Measurements from ENCODE around the gene UBE2L3.

Gene UBE2L3

GRCh38 chr22:21660904-21661303, 93.4 kb downstream of the UBE2L3 start:
- H3K4me3 ChIP-seq (ENCODE audit: low read depth, low read length) = no peak overlapping the region
- DNase-seq (ENCODE audit: low read depth) = no peak
- no peak for TF ChIP-seq CTCF (IDR thresholded peaks at IDR 0.05; ENCODE audit: control insufficient read depth, extremely low read depth, insufficient read depth)

- TF ChIP-seq CTCF (IDR thresholded peaks at IDR 0.05; ENCODE audit: control insufficient read depth, extremely low read depth, insufficient read depth) = no peak
- H3K4me3 ChIP-seq (ENCODE audit: low read depth, low read length) = no peak overlapping the region
- DNase-seq (ENCODE audit: low read depth) = no peak
These were observed 94.5 kb downstream of the UBE2L3 start for GRCh38 chr22:21661991-21662390.

- no peak overlapping the region for H3K4me3 ChIP-seq (ENCODE audit: low read depth, low read length)
- DNase-seq (ENCODE audit: low read depth) = no peak
- no peak for TF ChIP-seq CTCF (IDR thresholded peaks at IDR 0.05; ENCODE audit: control insufficient read depth, extremely low read depth, insufficient read depth)
These were observed 96.2 kb downstream of the UBE2L3 start for GRCh38 chr22:21663738-21664137.

- TF ChIP-seq CTCF (IDR thresholded peaks at IDR 0.05; ENCODE audit: control insufficient read depth, extremely low read depth, insufficient read depth) = no peak
- H3K4me3 ChIP-seq (ENCODE audit: low read depth, low read length) = peak overlapping the region; percentile 59
- DNase-seq (ENCODE audit: low read depth) = no peak
These were observed 97.7 kb downstream of the UBE2L3 start for GRCh38 chr22:21665047-21665851.

GRCh38 chr22:21666786-21667185, 99.3 kb downstream of the UBE2L3 start:
- DNase-seq (ENCODE audit: low read depth) = no peak
- no peak for TF ChIP-seq CTCF (IDR thresholded peaks at IDR 0.05; ENCODE audit: control insufficient read depth, extremely low read depth, insufficient read depth)
- peak overlapping the region; percentile 59 for H3K4me3 ChIP-seq (ENCODE audit: low read depth, low read length)

GRCh38 chr22:21669026-21669425, 101.5 kb downstream of the UBE2L3 start:
- peak overlapping the region; percentile 26 for H3K4me3 ChIP-seq (ENCODE audit: low read depth, low read length)
- peak; percentile 44 for DNase-seq (ENCODE audit: low read depth)
- no peak for TF ChIP-seq CTCF (IDR thresholded peaks at IDR 0.05; ENCODE audit: control insufficient read depth, extremely low read depth, insufficient read depth)
